HG02610 (cell line): Measurements from ENCODE around the gene PRKCSH.
"Not testable (repeated sequence)": the region's sequence is repeated elsewhere in the genome, so short reads cannot be mapped to it uniquely, and the experiment has no call there.

Experiments
- ATAC-seq: cut with Tn5 transposase; IDR thresholded peaks from one replicate; pipeline ENCODE4 v1.9.1; 2021; ENCODE audit warnings: mild to moderate bottlenecking, moderate library complexity; ENCODE audit not compliant: unreplicated experiment

PRKCSH gene

GRCh38 chr19:11435057-11435832 lies at the start of gene PRKCSH, which contains the start of gene ODAD3:
PRKCSH (plus strand) TSS chr19:11435635; CDS start chr19:11436118, 483 bp downstream.
ODAD3 (minus strand) TSS chr19:11435121; CDS start chr19:11435016, 105 bp downstream.
- ATAC-seq: peak; percentile 91

GRCh38 chr19:11387162-11388034 lies 48.0 kb upstream of the PRKCSH start:
- no peak for ATAC-seq

GRCh38 chr19:11390359-11390758 lies 45.1 kb upstream of the PRKCSH start:
- ATAC-seq: no peak

DNA sequence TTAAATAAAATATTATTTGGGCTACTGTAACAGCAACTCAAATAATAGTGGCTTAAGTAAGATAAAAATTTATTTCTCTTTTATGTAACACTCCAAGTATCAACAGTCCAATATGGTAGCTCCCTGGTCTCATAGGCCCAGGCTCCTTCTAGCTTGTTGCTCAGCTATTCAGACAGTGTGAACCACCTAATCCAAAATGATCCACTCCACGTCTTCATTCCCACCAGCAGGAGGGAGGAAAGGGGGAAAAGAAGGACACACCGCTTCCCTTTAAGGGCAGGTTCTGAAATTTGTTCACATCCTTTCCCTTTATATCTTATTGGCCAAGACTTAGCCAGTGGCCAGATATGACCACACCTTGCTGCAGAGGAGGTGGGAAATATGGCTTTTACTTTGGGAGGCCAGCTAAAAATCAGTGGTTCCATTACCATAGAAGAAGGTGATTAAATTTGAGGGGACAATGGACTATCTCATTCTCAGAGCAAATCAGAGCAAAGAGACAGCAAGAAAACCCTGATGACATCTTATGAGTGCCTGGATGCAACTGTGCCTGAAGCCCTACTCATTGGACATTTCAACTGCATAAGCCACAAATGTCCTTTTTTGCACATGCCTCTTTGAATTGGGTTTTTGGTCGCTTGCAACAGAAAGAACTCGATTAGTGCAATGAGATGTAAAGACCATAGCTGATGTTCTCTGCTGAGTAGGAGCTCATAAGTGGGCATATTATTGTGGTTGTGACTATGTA lies 44.3 kb upstream of the PRKCSH start:
- ATAC-seq: no peak

DNA sequence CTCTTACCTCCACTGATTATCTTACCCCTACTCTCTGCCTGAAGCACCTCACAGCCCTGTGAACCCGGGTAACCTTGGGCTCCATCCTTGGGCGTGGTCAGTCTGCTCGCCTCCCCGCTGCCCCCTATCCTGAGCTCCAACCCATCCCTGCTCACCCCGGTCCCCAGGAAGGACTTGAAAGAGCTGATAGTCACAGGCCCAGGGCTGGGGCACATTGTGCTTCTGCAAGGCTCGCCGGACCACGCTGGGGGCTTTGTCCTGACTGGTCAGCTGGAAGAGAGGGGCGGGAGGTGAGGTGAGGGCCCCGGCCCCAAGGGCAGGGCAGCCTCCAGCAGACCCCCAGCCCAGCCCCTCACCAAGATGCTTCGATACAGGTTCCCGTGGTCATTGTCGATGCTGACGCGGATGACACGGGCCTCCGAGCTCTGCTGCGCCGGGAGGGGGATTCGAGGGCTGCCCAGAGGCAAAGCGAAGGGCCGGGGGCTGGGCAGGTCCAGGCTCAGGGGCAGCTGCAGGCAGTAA lies 38.3 kb upstream of the PRKCSH start:
- ATAC-seq: no peak

DNA sequence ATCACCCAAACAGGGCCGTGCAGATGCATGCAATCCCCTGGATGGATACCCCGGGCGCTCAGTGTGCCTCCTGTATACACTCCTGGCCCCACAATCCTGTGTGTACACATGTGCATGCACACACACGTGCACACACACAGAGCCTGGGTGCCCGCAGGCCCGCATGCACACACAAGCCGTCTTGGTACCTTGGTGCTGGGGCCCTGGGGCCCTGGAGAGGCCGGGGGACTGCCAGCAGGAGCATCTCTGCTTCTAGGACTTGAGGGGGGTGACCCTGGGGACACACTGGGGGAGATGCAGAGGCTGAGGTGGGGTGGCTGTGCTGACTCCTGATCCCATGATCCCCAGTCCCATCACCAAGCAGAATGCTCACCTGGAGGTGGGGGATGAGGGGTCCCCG lies 35.8 kb upstream of the PRKCSH start:
- no peak for ATAC-seq

DNA sequence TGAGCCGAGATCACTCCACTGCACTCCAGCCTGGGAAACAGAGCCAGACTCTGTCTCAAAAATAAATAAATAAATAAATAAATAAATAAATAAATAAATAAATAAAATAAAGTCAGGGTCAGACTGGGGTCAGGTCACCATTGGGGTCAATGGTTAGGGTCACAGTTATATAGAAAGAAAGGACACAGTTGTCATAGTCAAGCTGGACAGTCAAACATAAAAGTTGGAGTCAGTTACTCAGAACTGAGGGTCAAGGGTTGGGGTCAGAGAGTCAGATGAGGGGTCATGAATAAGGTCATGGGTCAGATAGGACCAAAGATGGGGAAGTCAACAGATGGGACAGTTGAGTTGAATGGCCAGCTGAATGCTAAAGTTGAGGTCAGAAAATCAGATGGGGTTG lies 34.6 kb upstream of the PRKCSH start:
- ATAC-seq: no peak

DNA sequence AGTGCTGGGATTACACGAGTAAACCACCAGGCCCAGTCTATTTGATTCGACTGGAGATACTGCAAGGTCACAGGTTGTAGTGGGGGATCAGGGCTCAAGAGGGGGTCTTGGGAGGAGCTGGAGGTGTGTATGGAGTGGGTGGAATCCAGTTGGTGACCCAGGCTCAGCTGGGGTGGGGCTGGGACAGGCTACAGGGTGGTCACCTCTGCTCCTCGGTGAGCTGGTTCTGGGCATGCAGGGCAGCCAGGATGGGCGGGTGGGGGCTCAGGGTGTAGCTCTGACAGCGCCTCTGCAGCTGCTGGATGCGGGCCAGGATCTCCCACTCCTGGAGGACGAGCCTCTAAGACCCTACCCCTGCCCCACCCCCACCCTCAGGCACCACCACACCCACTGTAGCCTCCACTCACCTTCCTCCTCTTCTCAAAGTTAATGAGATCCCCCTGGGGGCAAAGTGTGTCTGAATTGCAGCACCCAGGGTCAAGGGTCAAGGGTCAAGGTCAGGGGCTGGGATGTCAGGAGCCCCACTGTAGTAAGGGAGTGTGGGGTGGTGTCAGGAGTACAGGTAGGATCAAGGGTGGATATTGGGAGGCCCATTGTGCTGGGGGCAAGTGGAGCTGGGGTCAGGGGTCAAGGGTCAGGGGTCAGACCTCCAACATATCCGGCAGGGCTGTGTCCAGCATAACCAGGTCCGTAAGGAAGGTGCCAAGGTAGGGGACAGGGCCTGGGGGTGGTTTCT lies 33.5 kb upstream of the PRKCSH start:
- no peak for ATAC-seq

DNA sequence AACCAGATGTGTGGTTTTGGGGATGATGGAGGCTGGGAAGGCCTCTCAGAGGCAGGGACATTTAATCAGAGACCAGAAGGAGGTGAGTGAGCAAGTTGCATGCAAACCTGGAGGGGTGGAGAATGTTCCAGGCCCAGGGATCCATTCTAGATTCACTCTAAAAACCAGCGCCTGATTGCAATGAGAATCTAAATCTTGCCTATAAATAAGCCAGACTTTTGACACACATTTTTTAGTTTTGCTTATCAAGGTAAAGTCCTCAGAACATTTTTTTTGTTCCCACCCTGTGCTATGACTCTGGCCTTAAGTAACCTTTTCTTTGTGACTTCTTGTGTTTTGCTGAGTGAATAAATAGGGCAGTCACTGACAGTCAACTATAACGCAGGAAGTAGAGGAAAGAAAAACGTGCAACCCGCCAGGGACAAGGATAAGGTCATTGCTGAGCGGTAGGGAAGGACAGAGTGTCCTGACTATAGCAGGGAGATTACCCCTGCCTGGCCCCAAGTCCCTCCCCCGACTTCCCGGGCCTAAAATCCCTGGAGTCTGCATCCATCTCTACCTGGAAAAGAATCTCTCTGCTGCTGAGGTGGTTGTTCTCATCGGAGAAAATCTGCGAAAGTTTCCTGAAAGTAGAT lies 30.7 kb upstream of the PRKCSH start:
- ATAC-seq: no peak

DNA sequence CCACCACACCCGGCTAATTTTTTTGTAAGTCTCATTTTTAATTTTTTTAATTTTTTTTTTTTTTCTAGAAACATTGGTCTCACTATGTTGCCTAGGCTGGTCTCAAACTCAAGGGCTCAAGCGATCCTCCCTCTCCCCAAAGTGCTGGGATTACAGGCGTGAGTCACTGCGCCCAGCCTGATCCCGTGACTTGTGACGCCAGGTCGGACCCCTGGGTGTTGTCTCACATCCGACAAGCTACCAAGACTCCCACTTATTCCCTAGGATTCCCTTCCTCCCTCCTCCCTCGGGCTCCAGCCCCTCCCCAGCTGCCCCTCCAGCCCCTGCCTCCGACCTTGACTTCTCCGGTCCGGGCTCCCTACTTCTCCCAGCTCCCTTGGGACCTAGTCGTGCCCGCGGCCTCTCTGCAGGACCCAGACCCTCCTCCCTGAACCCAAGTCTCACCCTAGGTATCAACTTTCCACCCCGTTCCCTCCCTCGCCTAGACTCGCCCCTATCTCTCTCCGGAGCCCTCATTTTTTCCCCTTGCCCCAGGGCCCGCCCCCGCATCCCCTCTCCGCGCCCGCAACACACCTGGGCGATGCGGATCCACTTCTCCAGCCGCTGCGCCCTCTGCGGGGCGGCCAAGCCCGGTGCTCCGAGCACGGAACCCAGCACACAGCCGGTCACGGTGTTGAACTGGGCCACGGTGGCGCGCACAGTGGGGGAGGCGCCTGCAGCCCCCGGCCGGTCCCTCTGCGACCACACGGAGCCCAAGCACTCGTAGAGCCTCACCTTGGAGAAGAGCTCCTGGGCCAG lies 29.4 kb upstream of the PRKCSH start:
- no peak for ATAC-seq

DNA sequence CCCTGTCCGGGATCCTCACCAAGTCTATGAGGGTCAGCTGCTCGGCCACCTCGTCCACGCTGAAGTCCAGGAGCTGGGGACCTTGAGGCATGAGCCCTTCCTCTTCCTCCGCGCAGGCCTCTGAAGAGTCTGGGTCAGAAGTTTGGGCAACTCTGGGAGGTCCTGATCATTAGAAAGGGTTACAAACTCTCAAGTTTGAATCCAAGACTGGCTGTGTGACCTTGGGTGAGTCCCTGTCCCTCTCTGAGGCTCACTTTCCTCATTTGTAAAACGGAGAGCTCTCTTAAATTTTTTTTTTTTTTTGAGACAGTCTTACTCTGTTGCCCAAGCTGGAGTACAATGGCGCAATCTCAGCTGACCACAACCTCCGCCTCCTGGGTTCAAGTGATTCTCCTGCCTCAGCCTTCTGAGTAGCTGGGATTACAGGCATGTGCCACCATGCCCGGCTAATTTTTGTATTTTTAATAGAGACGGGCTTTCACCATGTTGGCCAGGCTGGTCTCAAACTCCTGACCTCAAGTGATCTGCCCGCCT lies 28.7 kb upstream of the PRKCSH start:
- ATAC-seq: not testable (repeated sequence)

DNA sequence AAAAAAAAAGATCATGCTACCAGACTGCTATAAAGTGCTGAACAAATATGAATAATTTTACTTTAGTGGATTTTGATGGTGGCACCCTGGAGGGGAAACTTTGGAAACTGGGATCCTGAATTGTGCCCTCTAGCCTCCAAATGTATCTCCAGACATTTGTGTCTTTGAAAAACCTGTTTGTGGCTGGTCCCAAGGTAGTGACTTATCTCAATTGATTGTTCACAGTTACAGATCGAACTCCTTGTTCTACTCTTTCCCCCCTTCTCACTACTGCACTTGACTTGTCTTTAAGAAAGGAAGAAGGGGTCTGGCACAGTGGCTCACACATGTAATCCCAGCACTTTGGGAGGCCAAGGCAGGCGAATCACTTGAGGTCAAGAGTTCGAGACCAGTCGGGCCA lies 26.8 kb upstream of the PRKCSH start:
- ATAC-seq: no peak

DNA sequence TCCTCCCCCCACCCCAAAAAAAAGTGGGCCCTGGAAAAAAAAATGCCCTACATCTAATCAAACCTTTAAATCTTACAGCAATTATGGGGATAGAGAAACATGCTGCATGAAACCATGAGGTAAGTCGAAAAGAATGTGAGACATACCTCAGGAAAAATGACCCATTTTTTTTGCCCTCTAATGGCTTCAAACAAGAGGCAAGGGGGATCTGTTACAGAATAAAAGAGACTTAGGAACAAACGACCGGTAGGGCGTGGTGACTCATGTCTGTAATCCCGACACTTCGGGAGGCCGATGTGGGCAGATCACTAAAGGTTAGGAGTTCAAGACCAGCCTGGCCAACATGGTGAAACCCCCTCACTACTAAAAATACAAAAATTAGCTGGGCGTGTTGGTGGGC lies 24.8 kb upstream of the PRKCSH start:
- no peak for ATAC-seq

DNA sequence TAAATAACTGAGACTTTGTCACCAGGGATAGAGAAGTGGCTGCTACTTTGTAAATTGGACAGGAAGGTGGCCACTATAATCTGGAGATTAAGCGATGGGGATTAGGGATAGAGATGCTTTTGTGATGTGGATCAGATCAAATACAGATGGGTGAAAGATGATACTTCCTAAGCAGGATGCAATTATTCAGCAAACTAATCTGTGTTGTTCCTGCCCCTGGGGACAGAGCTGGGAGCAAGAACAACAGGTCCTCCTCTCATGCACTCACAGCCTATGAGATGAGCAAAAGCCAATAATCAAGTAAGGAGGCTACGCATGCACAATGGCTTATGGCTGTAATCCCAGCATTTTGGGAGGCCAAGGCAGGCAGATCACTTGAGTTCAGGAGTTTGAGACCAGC lies 20.9 kb upstream of the PRKCSH start:
- ATAC-seq: no peak

- ATAC-seq: no peak
These were observed 18.9 kb upstream of the PRKCSH start for GRCh38 chr19:11416346-11417052.

- ATAC-seq: no peak
These were observed 17.3 kb upstream of the PRKCSH start for GRCh38 chr19:11418094-11418548.

DNA sequence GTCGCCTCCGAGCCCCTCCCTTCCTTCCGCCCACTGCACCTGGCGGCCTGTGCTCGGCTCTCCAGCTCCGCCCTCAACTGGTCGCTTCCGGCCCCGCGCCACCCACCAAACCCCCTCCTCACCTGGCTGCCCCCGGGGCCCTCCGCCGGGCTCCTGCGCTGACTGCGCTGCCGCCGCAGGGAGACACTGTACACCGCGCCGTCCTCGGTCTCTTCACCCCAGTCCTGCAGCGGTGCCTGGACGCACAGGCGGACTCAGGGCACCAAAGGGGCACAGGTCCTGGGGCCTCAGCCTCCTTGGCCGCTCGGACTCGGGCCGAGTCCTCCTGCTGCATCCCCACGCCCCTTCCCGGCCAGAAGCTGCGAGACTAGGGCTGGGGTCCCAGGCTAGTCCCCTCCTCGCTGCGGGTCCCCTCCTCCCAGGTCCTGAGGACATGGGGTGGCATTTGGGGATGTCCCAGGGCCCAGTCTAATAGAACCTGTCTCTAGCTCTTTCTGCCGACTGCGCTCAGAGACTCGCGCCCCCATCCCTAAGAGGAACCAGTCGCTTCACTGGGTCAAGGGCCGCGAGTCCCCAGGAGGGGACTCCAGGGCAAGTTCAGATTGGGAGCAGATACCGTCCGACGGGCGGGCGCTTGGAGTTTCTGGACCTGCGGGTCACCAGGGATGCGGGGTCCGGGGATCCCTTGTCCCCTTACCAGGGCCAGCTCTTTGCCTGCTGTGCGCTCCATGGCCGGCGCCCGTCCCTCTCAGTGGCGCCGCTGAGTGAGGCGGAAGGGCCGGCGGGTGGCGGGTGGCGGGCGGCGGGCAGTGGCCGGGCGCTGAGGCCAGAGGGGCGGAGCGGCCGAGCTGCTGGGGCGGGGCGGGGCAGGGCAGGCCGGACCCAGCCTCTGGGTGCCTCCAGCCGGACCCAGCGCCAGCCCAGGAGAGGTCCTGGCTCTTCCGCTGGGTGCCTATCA lies 16.6 kb upstream of the PRKCSH start, which contains the start of gene RGL3:
RGL3 (minus strand) TSS at position 766 of the 958 bp plus-strand sequence; CDS start at position 730, 36 bp downstream.
- no peak for ATAC-seq
